ENCODE data around the gene MNAT1. TPM values are rescaled to one million over a fixed set of nuclear protein-coding genes. Genes with fewer than 3 reads are reported as not detected.

Gene MNAT1
- total RNA-seq, 2 donors from 2014 or later = 20.2 to 29.7 TPM

DNA sequence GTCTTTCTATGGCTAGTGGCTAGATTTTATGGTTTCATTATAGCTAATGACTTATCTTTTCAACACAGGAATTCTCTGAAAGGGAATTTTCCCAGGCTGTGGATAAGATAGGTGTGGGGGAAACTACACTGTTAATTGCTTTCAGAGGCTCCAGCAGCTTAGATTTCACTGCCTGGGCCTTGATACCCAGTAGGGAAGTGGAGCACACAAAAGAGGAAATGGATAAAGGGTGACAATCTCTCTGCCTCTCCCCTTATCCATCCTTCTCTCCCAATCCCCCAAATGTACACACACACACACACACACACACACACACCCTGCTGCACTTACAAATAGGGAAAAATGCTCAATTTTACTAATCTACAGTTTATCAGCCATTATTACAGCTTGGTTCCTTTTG is 29.5 kb upstream of the MNAT1 start:
- no peak for TF ChIP-seq CTCF (IDR thresholded peaks at IDR 0.05)
- Histone ChIP-seq H3K36me3 (no peaks in the 10 kb centered on the region), H3K4me3 (no peak overlapping the region), H3K27ac (no peak overlapping the region), H3K27me3 (no peaks in the 10 kb centered on the region), H3K9me3 (peaks cover 0 to 19% of the 10 kb centered on the region in 2 donors), H3K4me1 (no peaks in the 10 kb centered on the region)
- no peak for DNase-seq (ENCODE audit: low spot score)

GRCh38 chr14:60707858-60708257 is 26.7 kb upstream of the MNAT1 start:
- Histone ChIP-seq H3K36me3 (no peaks in the 10 kb centered on the region), H3K4me3 (no peak overlapping the region), H3K27me3 (no peaks in the 10 kb centered on the region), H3K9me3 (no peaks in the 10 kb centered on the region), H3K27ac (no peak overlapping the region), H3K4me1 (no peaks in the 10 kb centered on the region)
- no peak for TF ChIP-seq CTCF (IDR thresholded peaks at IDR 0.05)
- no peak for DNase-seq (ENCODE audit: low spot score)

GRCh38 chr14:60710494-60710893 is 24.1 kb upstream of the MNAT1 start:
- no peak for TF ChIP-seq CTCF (IDR thresholded peaks at IDR 0.05)
- H3K36me3 ChIP-seq = no peaks in the 10 kb centered on the region
- no peaks in the 10 kb centered on the region for H3K27me3 ChIP-seq
- H3K4me1 ChIP-seq = no peaks in the 10 kb centered on the region
- no peak for DNase-seq (ENCODE audit: low spot score)
- no peaks in the 10 kb centered on the region for H3K9me3 ChIP-seq
- no peak overlapping the region for H3K4me3 ChIP-seq
- no peak overlapping the region for H3K27ac ChIP-seq

DNA sequence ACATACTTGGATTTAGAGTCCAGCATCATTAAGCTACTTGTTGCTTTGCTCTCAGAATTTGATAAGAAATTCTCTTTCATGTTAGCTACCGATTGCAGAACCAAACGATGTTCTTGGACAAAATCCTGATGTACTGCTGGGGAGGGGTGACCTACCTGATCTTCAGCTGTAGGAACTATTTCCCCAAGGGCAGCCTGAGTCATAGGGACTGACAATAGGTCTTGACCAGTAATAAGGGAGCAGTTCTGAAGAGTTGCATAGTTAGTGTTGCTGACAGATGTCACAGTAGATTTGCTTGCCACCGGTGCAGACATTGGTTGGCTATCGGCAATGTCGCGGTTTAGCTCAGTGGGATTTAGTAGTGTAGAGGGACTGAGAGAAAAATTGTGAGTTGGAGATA is 21.0 kb upstream of the MNAT1 start:
- Histone ChIP-seq H3K36me3 (no peaks in the 10 kb centered on the region), H3K4me3 (no peak overlapping the region), H3K27me3 (no peaks in the 10 kb centered on the region), H3K27ac (no peak overlapping the region), H3K9me3 (no peaks in the 10 kb centered on the region), H3K4me1 (no peaks in the 10 kb centered on the region)
- TF ChIP-seq CTCF (IDR thresholded peaks at IDR 0.05) = no peak
- no peak for DNase-seq (ENCODE audit: low spot score)

- H3K4me1 ChIP-seq = peaks cover 0 to 20% of the 10 kb centered on the region in 2 donors
- no peak overlapping the region for H3K27ac ChIP-seq
- no peak for DNase-seq (ENCODE audit: low spot score)
- no peaks in the 10 kb centered on the region for H3K27me3 ChIP-seq
- no peak overlapping the region for H3K4me3 ChIP-seq
- no peaks in the 10 kb centered on the region for H3K9me3 ChIP-seq
- no peaks in the 10 kb centered on the region for H3K36me3 ChIP-seq
- TF ChIP-seq CTCF (IDR thresholded peaks at IDR 0.05) = no peak
Measured at GRCh38 chr14:60720391-60720790, 14.2 kb upstream of the MNAT1 start.

GRCh38 chr14:60720962-60721325 is 13.6 kb upstream of the MNAT1 start:
- no peaks in the 10 kb centered on the region for H3K36me3 ChIP-seq
- H3K9me3 ChIP-seq = no peaks in the 10 kb centered on the region
- H3K27ac ChIP-seq = no peak overlapping the region
- no peaks in the 10 kb centered on the region for H3K27me3 ChIP-seq
- DNase-seq (ENCODE audit: low spot score) = no peak
- peaks cover 0 to 20% of the 10 kb centered on the region in 2 donors for H3K4me1 ChIP-seq
- TF ChIP-seq CTCF (IDR thresholded peaks at IDR 0.05) = no peak
- H3K4me3 ChIP-seq = peak overlapping the region in 1 of 2 donors; percentile 79

All from right atrium auricular region (tissue), 2 donors.